TTC549 (cell line): ENCODE data around the gene GRM7.

Experiments
- FAIRE-seq: peaks from 2 replicates; lab custom pipeline; 2012; peaks lifted over from hg19 to GRCh38; lab: Jason Lieb, UNC

GRM7 gene

DNA sequence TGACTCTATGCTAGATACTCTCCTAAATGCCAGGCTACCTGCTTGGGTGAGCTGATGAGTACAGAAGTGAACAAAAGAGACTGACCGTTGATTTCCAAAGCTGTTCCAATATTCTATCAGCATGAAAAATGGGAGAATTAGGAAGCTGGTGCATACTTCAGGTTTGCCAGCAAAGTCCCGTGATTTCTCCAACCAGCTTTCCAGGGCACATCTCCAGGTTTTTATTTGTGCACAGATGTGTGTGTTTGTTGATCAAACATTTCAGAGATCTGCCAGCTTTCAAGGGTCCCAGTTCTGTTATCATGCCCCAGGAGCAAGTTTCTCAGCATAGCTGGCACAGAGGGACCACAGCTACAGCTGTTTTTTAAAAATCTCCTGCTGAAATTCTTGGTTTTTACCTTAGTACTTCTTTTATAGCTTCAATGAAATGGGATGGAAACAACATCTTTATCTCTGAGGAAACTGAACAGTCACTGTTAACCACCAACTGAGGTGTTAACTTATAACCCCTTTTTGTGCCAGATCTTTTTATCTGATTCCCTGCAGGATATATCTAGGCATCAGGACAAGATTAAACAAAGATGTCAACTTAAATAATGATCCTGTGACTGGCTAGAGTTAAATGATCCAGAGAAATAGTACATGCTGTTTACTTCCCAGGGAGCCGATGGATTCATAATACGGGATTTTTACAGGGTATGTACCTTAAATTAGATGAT lies 380.8 kb downstream of the GRM7 start:
- FAIRE-seq: no peak

DNA sequence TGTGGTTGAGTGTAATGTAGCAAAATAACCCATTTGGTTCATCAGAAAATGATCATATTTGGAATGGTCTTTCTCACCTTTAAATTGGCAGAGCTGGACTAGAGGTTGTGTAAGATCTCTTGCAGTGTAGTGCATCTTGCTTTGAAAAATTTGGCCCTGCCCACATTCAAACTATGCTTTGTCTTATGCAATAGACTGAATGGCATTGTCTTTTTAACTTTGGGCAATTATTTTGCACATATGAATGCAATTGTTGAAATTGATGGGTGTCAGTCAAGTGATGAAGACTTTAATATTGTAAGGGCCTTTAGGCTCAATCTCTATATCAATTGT lies 381.4 kb downstream of the GRM7 start:
- no peak for FAIRE-seq

DNA sequence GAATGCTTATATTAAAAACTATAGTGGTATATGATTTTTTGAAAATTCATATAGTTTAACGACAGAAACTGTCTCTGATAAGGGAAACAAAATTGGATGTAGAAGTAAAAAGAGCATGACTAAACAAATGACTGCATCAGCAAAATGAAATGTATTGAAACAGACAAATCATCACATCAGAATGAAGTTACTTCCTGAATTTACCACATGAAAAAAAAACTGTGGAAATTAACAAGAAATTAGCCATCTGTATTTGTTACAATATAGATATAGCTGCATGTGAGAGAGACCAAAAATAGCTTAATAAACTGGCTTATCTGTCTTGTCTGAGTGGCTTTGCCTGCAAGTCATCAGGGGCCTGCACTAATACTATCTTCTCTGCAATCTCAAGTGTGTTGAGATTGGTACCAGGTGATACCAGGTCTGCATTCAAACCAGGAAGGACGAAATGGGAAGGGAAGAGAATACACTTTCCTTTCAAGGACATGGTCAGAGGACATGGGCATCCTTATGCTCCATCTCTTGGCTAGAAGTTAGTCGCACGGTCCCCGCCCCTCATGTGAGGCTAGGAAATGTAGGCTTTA lies 388.7 kb downstream of the GRM7 start:
- FAIRE-seq: no peak

DNA sequence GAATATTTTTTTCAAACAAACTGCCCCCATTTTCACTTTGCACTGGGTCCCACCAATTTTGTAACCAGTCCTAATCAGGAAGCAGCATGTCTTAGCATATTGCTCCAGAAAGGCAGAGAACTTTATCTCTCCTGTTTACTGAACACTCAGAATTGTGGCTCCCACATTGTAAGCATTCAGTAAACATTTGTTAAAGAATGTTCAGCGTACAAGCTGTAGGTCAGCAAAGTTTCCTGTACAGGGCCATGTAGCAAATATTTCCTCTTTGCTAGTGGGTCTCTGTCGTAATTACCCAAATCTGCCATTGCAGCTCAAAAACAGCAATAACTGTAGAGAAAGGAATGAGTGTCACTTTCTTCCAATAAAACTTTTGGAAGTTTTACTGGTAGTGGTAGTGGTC lies 393.3 kb downstream of the GRM7 start:
- no peak for FAIRE-seq

- no peak for FAIRE-seq
Observed at GRCh38 chr3:7260975-7261374, 400.1 kb downstream of the GRM7 start.

GRCh38 chr3:7263347-7264195 lies 402.7 kb downstream of the GRM7 start:
- FAIRE-seq: no peak

- no peak for FAIRE-seq
Observed at GRCh38 chr3:7264196-7264526, 403.2 kb downstream of the GRM7 start.

DNA sequence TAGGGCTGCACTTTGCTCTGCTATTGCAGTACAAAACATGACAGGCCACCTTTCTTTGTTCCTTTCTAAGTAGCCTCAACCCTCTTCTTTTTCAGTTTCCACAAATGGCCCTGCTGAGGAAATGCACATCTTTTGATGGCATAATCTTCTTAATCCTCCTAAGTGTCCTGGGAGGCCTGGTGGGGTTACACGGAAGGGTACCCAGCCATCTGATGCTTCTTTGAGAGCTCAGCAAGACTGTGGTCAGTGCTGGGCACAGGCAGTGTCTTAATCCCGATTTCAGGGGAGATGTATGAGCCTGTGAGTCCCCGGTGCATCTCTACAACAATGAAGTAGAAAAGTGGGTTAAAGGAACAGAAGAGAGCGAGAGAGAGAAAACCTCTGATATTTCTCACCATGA lies 404.8 kb downstream of the GRM7 start:
- FAIRE-seq: no peak

- no peak for FAIRE-seq
Observed at GRCh38 chr3:7266551-7266950, 405.6 kb downstream of the GRM7 start.

- no peak for FAIRE-seq
Observed at GRCh38 chr3:7270731-7271130, 409.8 kb downstream of the GRM7 start.

GRCh38 chr3:7271631-7272030 lies 410.7 kb downstream of the GRM7 start:
- no peak for FAIRE-seq

DNA sequence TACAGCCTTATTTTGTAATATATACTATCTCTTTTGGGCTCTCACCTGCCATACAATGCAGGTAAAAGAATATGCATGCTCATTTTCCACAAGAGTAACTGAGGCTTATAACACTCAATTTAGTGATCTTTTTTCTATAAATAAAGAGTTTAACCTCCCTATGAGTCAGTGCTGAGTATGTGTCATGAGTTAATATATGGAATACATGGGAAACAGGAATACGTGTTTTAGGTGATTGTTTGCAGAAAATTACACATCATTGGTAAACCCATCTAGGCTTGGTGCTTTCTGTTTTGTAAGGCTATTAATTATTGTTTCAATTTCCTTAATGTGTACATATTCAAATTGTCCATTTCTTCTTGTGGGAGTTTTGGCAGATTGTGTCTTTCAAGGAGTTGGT lies 411.3 kb downstream of the GRM7 start:
- no peak for FAIRE-seq

- no peak for FAIRE-seq
Observed at GRCh38 chr3:7275396-7275795, 414.5 kb downstream of the GRM7 start.

DNA sequence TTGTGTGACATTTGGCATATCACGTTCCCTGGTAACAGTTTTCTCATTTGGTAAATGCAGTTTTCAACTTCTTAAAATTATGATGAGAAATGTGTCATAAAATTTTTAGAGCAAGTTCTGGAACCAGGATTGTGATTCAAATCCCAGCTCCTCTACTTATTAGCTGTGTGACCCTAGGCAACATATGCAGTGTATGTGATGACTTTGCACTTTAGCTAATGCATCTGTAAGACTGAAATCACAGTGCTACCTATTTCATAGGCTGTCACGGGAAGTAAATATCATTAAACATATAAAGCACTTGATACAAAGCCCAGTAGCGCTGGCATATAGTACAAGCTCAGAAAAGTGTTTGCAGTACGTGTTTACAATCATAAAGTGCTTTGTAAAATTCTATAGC lies 419.4 kb downstream of the GRM7 start:
- no peak for FAIRE-seq

- no peak for FAIRE-seq
Observed at GRCh38 chr3:7282988-7283387, 422.1 kb downstream of the GRM7 start.

DNA sequence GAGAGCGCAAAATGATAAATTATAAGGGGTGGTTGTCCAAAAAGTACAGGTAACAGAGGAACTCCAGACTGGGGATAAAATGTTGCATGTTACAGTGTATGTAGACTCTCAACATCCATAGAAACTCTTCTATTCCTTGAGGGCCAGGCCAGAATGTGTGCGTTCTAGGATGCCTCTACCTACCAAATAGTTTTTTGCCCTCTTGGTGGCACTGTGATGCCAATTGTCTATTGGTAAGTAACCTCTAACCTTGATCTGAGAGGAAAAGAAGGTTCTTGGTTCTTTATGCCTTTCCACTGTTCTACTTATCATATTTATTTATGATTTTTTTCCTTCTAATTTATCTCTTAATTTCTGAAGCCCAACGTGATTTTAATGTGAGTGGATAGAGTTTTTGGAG lies 424.6 kb downstream of the GRM7 start:
- no peak for FAIRE-seq

- FAIRE-seq: no peak
Observed at GRCh38 chr3:7288133-7288532, 427.2 kb downstream of the GRM7 start.

- FAIRE-seq: no peak
Observed at GRCh38 chr3:7289121-7289520, 428.2 kb downstream of the GRM7 start.

DNA sequence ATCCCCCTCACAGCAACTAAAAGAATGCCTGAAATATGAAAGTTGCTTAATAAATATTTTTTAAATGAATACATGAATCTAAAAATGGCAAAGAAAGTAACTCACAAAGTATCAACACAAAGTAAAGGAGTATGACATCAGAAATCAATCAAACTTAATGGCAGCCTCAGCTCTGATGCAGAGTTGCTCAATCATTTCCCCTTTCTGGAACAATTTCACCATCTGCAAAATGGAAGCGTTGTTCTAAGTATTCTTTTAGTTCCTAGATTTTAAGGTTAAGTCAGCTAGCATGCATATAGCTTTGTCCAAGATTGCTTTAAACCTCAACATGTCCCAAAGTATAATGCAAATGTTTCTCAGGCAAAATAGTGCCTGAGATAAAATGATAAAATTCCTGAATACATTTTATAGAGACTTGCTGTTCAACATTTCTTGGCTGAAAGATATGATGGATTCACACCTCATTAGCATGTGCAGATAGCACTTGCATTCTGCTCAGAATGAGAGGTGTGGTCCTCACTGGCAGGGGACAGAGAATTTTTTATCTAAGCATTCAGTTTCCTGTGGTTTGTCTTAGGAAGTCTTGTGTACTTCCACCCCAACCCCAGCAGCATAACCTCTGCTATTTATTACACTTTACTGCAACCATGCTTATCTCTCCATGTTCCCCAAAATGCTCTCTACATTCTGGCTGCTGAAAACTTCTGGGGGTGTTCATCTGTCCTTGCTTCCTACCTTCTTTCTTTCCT lies 429.3 kb downstream of the GRM7 start:
- FAIRE-seq: no peak

- no peak for FAIRE-seq
Observed at GRCh38 chr3:7292362-7292761, 431.4 kb downstream of the GRM7 start.

GRCh38 chr3:7293286-7293685 lies 432.4 kb downstream of the GRM7 start:
- FAIRE-seq: no peak

DNA sequence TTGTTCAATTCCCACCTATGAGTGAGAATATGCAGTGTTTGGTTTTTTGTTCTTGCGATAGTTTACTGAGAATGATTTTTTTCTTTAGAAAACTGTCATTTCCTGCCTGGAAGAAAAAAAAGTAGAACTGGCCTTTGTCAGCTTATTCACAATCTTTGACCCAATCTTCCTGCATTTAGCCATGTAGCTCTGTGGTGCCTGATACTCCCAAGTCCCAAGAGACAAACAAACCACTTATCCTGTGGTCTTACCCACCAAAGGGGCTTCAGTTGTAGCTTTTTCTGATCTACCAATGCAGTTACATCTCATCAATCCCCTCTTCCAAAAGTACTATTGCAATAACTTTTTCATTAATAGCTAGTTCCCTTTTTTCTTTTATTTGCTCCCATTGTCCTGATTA lies 444.6 kb downstream of the GRM7 start:
- FAIRE-seq: no peak

- FAIRE-seq: no peak
Observed at GRCh38 chr3:7306901-7307300, 446.0 kb downstream of the GRM7 start.
